ENCODE data around the gene COMMD6.

The COMMD6 gene

GRCh38 chr13:75494491-75494890 is 43.1 kb downstream of the COMMD6 start:
- TF ChIP-seq CTCF (IDR thresholded peaks at IDR 0.05; ENCODE audit: low read depth, low read length, missing control alignments), result no peak
- H3K4me3 ChIP-seq (replicated peaks; ENCODE audit: low read depth, low read length), result no peak overlapping the region
- DNase-seq (ENCODE audit: extremely low read depth, low read depth), result no peak

GRCh38 chr13:75493156-75493555 is 44.5 kb downstream of the COMMD6 start:
- no peak for TF ChIP-seq CTCF (IDR thresholded peaks at IDR 0.05; ENCODE audit: low read depth, low read length, missing control alignments)
- DNase-seq (ENCODE audit: extremely low read depth, low read depth), result no peak
- H3K4me3 ChIP-seq (replicated peaks; ENCODE audit: low read depth, low read length), result no peak overlapping the region

GRCh38 chr13:75492389-75492788 is 45.3 kb downstream of the COMMD6 start:
- DNase-seq (ENCODE audit: extremely low read depth, low read depth), result no peak
- no peak for TF ChIP-seq CTCF (IDR thresholded peaks at IDR 0.05; ENCODE audit: low read depth, low read length, missing control alignments)
- no peak overlapping the region for H3K4me3 ChIP-seq (replicated peaks; ENCODE audit: low read depth, low read length)

GRCh38 chr13:75491376-75491775 is 46.3 kb downstream of the COMMD6 start:
- no peak overlapping the region for H3K4me3 ChIP-seq (replicated peaks; ENCODE audit: low read depth, low read length)
- no peak for TF ChIP-seq CTCF (IDR thresholded peaks at IDR 0.05; ENCODE audit: low read depth, low read length, missing control alignments)
- no peak for DNase-seq (ENCODE audit: extremely low read depth, low read depth)

- no peak for TF ChIP-seq CTCF (IDR thresholded peaks at IDR 0.05; ENCODE audit: low read depth, low read length, missing control alignments)
- no peak for DNase-seq (ENCODE audit: extremely low read depth, low read depth)
- H3K4me3 ChIP-seq (replicated peaks; ENCODE audit: low read depth, low read length), result no peak overlapping the region
These were observed 48.0 kb downstream of the COMMD6 start for GRCh38 chr13:75489502-75490263.

GRCh38 chr13:75486146-75487062 is 51.2 kb downstream of the COMMD6 start:
- no peak for TF ChIP-seq CTCF (IDR thresholded peaks at IDR 0.05; ENCODE audit: low read depth, low read length, missing control alignments)
- no peak overlapping the region for H3K4me3 ChIP-seq (replicated peaks; ENCODE audit: low read depth, low read length)
- DNase-seq (ENCODE audit: extremely low read depth, low read depth), result no peak
